Keratinocyte (primary cell): ENCODE data around the gene AGR3.

ENCODE experiments used
- EZH2 ChIP-seq: IDR thresholded peaks from one replicate; pipeline ENCODE4 v1.6.1; 2012; ENCODE audit warnings: inconsistent platforms, mild to moderate bottlenecking, low read length, moderate library complexity
- TF ChIP-seq, protein P1 (sequence below), 3 experiments: IDR thresholded peaks in 1 of 3; conservative IDR thresholded peaks in 1 of 3; optimal IDR thresholded peaks in 1 of 3; 2 replicates in 2 of 3; 3 replicates in 1 of 3; pipeline versions ENCODE3 to v1.5.1; 2011; ENCODE audit warnings: low read length in 3 of 3, mild to moderate bottlenecking in 3 of 3, moderate library complexity in 2 of 3, control low read depth in 1 of 3, inconsistent platforms in 1 of 3; ENCODE audit not compliant: insufficient read depth in 2 of 3; ENCODE audit errors: extremely low read depth in 1 of 3

DNA sequence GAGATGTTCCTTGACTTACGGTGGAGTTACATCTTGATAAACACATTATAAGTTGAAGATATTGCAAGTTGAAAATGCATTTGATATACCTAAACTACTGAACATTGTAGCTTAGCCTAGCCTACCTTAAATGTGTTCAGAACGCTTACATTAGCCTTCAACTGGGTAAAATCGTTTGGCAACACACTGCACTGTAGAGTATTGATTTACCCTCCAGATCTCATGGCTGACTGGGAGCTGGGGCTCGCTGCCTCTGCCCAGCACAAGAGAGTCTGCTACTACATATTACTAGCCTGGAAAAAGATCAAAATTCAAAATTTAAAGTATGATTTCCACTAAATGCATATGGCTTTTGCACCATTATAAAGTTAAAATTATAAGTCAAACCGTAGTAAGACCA, 7.5 kb upstream of the AGR3 start:
- TF ChIP-seq, protein P1, sequence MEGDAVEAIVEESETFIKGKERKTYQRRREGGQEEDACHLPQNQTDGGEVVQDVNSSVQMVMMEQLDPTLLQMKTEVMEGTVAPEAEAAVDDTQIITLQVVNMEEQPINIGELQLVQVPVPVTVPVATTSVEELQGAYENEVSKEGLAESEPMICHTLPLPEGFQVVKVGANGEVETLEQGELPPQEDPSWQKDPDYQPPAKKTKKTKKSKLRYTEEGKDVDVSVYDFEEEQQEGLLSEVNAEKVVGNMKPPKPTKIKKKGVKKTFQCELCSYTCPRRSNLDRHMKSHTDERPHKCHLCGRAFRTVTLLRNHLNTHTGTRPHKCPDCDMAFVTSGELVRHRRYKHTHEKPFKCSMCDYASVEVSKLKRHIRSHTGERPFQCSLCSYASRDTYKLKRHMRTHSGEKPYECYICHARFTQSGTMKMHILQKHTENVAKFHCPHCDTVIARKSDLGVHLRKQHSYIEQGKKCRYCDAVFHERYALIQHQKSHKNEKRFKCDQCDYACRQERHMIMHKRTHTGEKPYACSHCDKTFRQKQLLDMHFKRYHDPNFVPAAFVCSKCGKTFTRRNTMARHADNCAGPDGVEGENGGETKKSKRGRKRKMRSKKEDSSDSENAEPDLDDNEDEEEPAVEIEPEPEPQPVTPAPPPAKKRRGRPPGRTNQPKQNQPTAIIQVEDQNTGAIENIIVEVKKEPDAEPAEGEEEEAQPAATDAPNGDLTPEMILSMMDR (optimal IDR thresholded peaks at IDR 0.05 in 1 of 3, IDR thresholded peaks at IDR 0.05 in 1 of 3, conservative IDR thresholded peaks at IDR 0.05 in 1 of 3; ENCODE audit: extremely low read depth in 1 of 3, insufficient read depth in 2 of 3, low read length in 3 of 3) = no peak
- TF ChIP-seq EZH2 = no peak
